ENCODE measurements around the gene SLC5A9. TPM values are rescaled to one million over a fixed set of nuclear protein-coding genes. Genes with fewer than 3 reads are reported as not detected.
A peak's percentile ranks its signal among the peaks of the same experiment; 100 is the strongest.

Gene SLC5A9
- total RNA-seq, 1 experiment from 2014 or later = not detected

DNA sequence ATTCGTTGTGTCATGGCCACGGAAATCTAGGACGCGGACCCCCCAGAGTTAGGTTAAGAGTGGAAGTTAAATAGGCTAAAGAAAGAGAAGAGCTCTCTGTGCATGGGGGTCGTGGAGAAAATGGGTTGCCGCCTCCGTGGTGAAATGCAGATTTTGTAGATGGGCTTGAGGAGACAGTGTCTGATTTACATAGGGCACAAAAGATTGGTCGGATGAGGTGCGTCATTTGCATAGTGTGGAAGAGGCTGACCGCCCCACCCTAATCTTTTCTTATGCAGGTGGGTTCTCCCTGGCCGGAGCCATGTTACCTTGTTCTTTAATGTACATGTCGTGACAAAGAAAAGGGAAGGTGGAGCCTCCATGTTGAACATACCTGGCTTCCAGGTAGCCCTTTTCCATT is 14.3 kb upstream of the SLC5A9 start:
- Mint-ChIP-seq H3K9me3 (peaks cover 3% of the 10 kb centered on the region in 2 experiments; a peak in 4 of 5 replicates), H3K27me3 (ENCODE audit: low read depth) (peaks cover 1% of the 10 kb centered on the region; the same call in 1 of the 2 replicates)

More for the DNA sequence above, 14.3 kb upstream of the SLC5A9 start:
- H3K23me2 ChIP-seq (ENCODE audit: insufficient read length, low read depth, low read length, poor library complexity, severe bottlenecking) = no peaks in the 10 kb centered on the region
- H3K79me2 ChIP-seq (ENCODE audit: insufficient read depth, low read length) = no peaks in the 10 kb centered on the region
- H3K56ac ChIP-seq (ENCODE audit: insufficient read length, low read depth, low read length) = no peak overlapping the region
- peak; percentile 84 for DNase-seq
- H3K14ac ChIP-seq (ENCODE audit: insufficient read depth, low read length) = no peak overlapping the region
- no peak overlapping the region for H4K5ac ChIP-seq (ENCODE audit: insufficient read length, low read depth, low read length)
- H2BK120ac ChIP-seq (ENCODE audit: low read depth, low read length, poor library complexity, severe bottlenecking) = no peak overlapping the region
- H3K27me3 ChIP-seq (ENCODE audit: insufficient read depth, low read length) = no peaks in the 10 kb centered on the region
- H2BK20ac ChIP-seq (ENCODE audit: low read depth, low read length, poor library complexity, severe bottlenecking) = no peak overlapping the region
- H3K27ac ChIP-seq (ENCODE audit: insufficient read length, low read depth, low read length) = no peak overlapping the region
- H3K4me1 Mint-ChIP-seq = peaks cover 35 to 50% of the 10 kb centered on the region in 2 experiments
- no peak overlapping the region for H2BK5ac ChIP-seq (ENCODE audit: insufficient read length, low read length)
- no peak overlapping the region for H2AK5ac ChIP-seq (ENCODE audit: insufficient read length, low read length)
- H3K9me3 ChIP-seq (ENCODE audit: control insufficient read depth, low read depth, low read length) = no peaks in the 10 kb centered on the region
- no peak overlapping the region for H3K23ac ChIP-seq (ENCODE audit: insufficient read length, low read depth, low read length)
- H3K27ac Mint-ChIP-seq = peak overlapping the region in 1 of 3 experiments; percentile 87; a peak in 2 of 7 replicates
- TF ChIP-seq, protein P1, sequence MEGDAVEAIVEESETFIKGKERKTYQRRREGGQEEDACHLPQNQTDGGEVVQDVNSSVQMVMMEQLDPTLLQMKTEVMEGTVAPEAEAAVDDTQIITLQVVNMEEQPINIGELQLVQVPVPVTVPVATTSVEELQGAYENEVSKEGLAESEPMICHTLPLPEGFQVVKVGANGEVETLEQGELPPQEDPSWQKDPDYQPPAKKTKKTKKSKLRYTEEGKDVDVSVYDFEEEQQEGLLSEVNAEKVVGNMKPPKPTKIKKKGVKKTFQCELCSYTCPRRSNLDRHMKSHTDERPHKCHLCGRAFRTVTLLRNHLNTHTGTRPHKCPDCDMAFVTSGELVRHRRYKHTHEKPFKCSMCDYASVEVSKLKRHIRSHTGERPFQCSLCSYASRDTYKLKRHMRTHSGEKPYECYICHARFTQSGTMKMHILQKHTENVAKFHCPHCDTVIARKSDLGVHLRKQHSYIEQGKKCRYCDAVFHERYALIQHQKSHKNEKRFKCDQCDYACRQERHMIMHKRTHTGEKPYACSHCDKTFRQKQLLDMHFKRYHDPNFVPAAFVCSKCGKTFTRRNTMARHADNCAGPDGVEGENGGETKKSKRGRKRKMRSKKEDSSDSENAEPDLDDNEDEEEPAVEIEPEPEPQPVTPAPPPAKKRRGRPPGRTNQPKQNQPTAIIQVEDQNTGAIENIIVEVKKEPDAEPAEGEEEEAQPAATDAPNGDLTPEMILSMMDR (conservative IDR thresholded peaks at IDR 0.05) = no peak
- no peak overlapping the region for H2AFZ ChIP-seq (ENCODE audit: low read length)
- no peak overlapping the region for H3T11ph ChIP-seq (ENCODE audit: low read length)
- H3K79me1 ChIP-seq (ENCODE audit: insufficient read depth, low read depth, low read length, poor library complexity, severe bottlenecking) = no peaks in the 10 kb centered on the region
- no peak overlapping the region for H3K9ac ChIP-seq (ENCODE audit: extremely low read depth, insufficient read length, low read length)
- no peak overlapping the region for H3K4ac ChIP-seq (ENCODE audit: low read depth, low read length)
- no peak overlapping the region for H3K18ac ChIP-seq (ENCODE audit: insufficient read length, low read depth, low read length)
- H2BK12ac ChIP-seq (ENCODE audit: insufficient read length, low read depth, low read length) = no peak overlapping the region
- H3K4me2 ChIP-seq (ENCODE audit: insufficient read depth, insufficient read length, low read length) = no peak overlapping the region
- no peak overlapping the region for H3K4me3 Mint-ChIP-seq
- H3K4me1 ChIP-seq (ENCODE audit: insufficient read depth, low read length) = peaks cover 2% of the 10 kb centered on the region; the same call in 1 of the 2 replicates
- no peak overlapping the region for H2BK15ac ChIP-seq (ENCODE audit: low read depth, low read length)
- H4K8ac ChIP-seq (replicated peaks; ENCODE audit: insufficient read length, low read depth, low read length) = no peak overlapping the region
- H4K20me1 ChIP-seq (ENCODE audit: control insufficient read depth, insufficient read depth, insufficient read length) = no peaks in the 10 kb centered on the region
- no CpG with 5 or more reads among the region's 12 CpGs for WGBS (ENCODE audit: extremely low coverage, insufficient read length, low lambda C conversion rate)
- peaks cover 0 to under 1% (median 0%) of the 10 kb centered on the region in 3 experiments; a peak in 2 of 7 replicates for H3K36me3 Mint-ChIP-seq (ENCODE audit: insufficient read depth in 1 of 3, low read depth in 3 of 3)
- H4K91ac ChIP-seq (ENCODE audit: insufficient read length, low read depth, low read length) = no peak overlapping the region

Measured in H9 (cell line).